Measurements from ENCODE around the gene VSTM2B. TPM values are rescaled to one million over a fixed set of nuclear protein-coding genes. Genes with fewer than 3 reads are reported as not detected.

Gene VSTM2B
- total RNA-seq, 4 donors from 2014 or later = not detected

- in situ Hi-C loops (cut with MboI; ENCODE audit: low pct_ligation_motif_present in 1 of 4, low pct_unique_long_range_greater_than_20kb in 1 of 4, low sequenced_read_pairs in 3 of 4) = no loop called here
- Histone ChIP-seq H3K9me3 (no peaks in the 10 kb centered on the region), H3K27ac (no peak overlapping the region), H3K4me1 (no peaks in the 10 kb centered on the region), H3K36me3 (no peaks in the 10 kb centered on the region), H3K4me3 (no peak overlapping the region), H3K27me3 (peaks cover 13% of the 10 kb centered on the region)
- no peak for DNase-seq
- intact Hi-C loops (cut with DNase I; ENCODE audit: low total_unique reads) = no loop called here
- TF ChIP-seq POLR2A (IDR thresholded peaks at IDR 0.05) (no peak), POLR2AphosphoS5 (IDR thresholded peaks at IDR 0.05) (no peak), EP300 (IDR thresholded peaks at IDR 0.05; ENCODE audit: low read depth) (no peak), CTCF (IDR thresholded peaks at IDR 0.05) (no peak)
- WGBS, 2 donors (ENCODE audit: low coverage in 1 of 2) = 62 to 86% methylated on average over 2 to 9 of the region's 9 CpGs
Measured at GRCh38 chr19:29569038-29569911, 43.5 kb downstream of the VSTM2B start.

DNA sequence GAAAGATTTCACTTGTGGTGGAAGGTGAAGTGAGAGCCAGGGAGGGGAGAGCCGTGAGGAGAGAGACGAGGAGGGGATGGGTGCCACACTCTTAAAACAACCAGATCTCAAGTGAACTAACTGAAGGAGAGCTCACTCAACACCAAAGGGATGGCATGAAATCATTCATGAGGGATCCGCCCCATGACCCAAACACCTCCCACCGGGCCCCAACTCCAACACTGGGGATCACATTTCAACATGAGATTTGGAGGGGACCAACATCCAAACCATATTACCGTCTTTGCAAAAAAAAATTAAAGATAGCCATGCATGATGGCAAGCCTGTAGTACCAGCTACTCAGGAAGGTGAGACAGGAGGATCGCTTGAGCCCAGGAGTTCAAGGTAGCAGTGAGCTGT lies 45.4 kb downstream of the VSTM2B start:
- WGBS, 2 donors (ENCODE audit: low coverage in 1 of 2) = 72 to 90% methylated on average over 4 to 6 of the region's 6 CpGs
- no peaks in the 10 kb centered on the region for H3K36me3 ChIP-seq
- H3K4me3 ChIP-seq = no peak overlapping the region
- H3K27me3 ChIP-seq = peaks cover 12% of the 10 kb centered on the region
- TF ChIP-seq EP300 (IDR thresholded peaks at IDR 0.05; ENCODE audit: low read depth) (no peak), POLR2A (IDR thresholded peaks at IDR 0.05) (no peak), POLR2AphosphoS5 (IDR thresholded peaks at IDR 0.05) (no peak), CTCF (IDR thresholded peaks at IDR 0.05) (no peak)
- in situ Hi-C loops (cut with MboI; ENCODE audit: low pct_ligation_motif_present in 1 of 4, low pct_unique_long_range_greater_than_20kb in 1 of 4, low sequenced_read_pairs in 3 of 4) = no loop called here
- intact Hi-C loops (cut with DNase I; ENCODE audit: low total_unique reads) = no loop called here
- no peaks in the 10 kb centered on the region for H3K9me3 ChIP-seq
- H3K27ac ChIP-seq = no peak overlapping the region
- no peak for DNase-seq
- H3K4me1 ChIP-seq = no peaks in the 10 kb centered on the region

DNA sequence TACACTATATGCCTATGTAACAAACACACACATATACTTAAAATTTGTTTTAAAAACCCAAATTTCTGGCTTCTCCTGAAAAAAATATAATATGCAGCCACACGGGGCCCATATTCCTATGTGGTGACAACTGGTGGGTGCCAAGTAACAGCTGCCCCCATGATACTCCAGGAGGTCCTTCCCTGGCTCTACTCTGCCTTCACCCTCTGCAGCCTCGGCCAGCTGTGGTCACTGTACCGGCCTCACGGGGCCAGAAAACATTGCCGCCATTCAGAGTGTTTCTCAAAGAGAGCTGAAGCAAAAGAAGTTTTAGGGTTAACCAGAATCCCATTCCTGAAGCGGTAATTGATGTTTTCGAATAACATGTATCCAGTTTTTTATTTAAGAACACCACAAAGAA lies 47.7 kb downstream of the VSTM2B start:
- no peaks in the 10 kb centered on the region for H3K9me3 ChIP-seq
- H3K4me1 ChIP-seq = no peaks in the 10 kb centered on the region
- H3K4me3 ChIP-seq = no peak overlapping the region
- in situ Hi-C loops (cut with MboI; ENCODE audit: low pct_ligation_motif_present in 1 of 4, low pct_unique_long_range_greater_than_20kb in 1 of 4, low sequenced_read_pairs in 3 of 4) = no loop called here
- intact Hi-C loops (cut with DNase I; ENCODE audit: low total_unique reads) = no loop called here
- no peaks in the 10 kb centered on the region for H3K36me3 ChIP-seq
- WGBS, 2 donors (ENCODE audit: low coverage in 1 of 2) = 56 to 60% methylated on average over 3 to 7 of the region's 7 CpGs
- peaks cover 23% of the 10 kb centered on the region for H3K27me3 ChIP-seq
- H3K27ac ChIP-seq = no peak overlapping the region
- TF ChIP-seq POLR2AphosphoS5 (IDR thresholded peaks at IDR 0.05) (no peak), EP300 (IDR thresholded peaks at IDR 0.05; ENCODE audit: low read depth) (no peak), POLR2A (IDR thresholded peaks at IDR 0.05) (no peak), CTCF (IDR thresholded peaks at IDR 0.05) (no peak)
- no peak for DNase-seq

- 51 to 73% methylated on average over 3 of the region's 3 CpGs for WGBS, 2 donors (ENCODE audit: low coverage in 1 of 2)
- no peak overlapping the region for H3K4me3 ChIP-seq
Measured at GRCh38 chr19:29574510-29574909, 48.7 kb downstream of the VSTM2B start.

More at GRCh38 chr19:29574510-29574909, 48.7 kb downstream of the VSTM2B start:
- H3K36me3 ChIP-seq = no peaks in the 10 kb centered on the region
- peaks cover 23% of the 10 kb centered on the region for H3K27me3 ChIP-seq
- DNase-seq = no peak
- no peaks in the 10 kb centered on the region for H3K9me3 ChIP-seq
- in situ Hi-C loops (cut with MboI; ENCODE audit: low pct_ligation_motif_present in 1 of 4, low pct_unique_long_range_greater_than_20kb in 1 of 4, low sequenced_read_pairs in 3 of 4) (no loop called here), intact Hi-C loops (cut with DNase I; ENCODE audit: low total_unique reads) (no loop called here)
- H3K4me1 ChIP-seq = no peaks in the 10 kb centered on the region
- H3K27ac ChIP-seq = no peak overlapping the region
- TF ChIP-seq EP300 (IDR thresholded peaks at IDR 0.05; ENCODE audit: low read depth) (no peak), POLR2AphosphoS5 (IDR thresholded peaks at IDR 0.05) (no peak), POLR2A (IDR thresholded peaks at IDR 0.05) (no peak)
